BJ (cell line): ENCODE results near the gene GATA2. TPM values are rescaled to one million over a fixed set of nuclear protein-coding genes. Genes with fewer than 3 reads are reported as not detected.

ENCODE experiments used
- CTCF ChIA-PET: fragments of 350-600 bp; formaldehyde crosslinking; extraction: SDS; loops from one replicate; lab custom pipeline; 2021; ENCODE audit warnings: antibody characterized with exemption, inconsistent platforms; lab: Yijun Ruan, JAX
- POLR2A ChIA-PET: fragments of 300-600 bp; sonication (Branson Sonifier 250); formaldehyde crosslinking; extraction: SDS; loops from one replicate; lab custom pipeline; 2021; ENCODE audit warnings: antibody characterized with exemption; lab: Charles Lee
- DNase-seq: peaks from one replicate; pipeline ENCODE4 v3.0.0-alpha.2; 2011; ENCODE audit warnings: low read depth
- H3K27me3 ChIP-seq: 2 replicates; pipeline ENCODE4 v1.6.0; 2011; ENCODE audit warnings: low read length; ENCODE audit not compliant: control insufficient read depth, insufficient read depth
- H3K36me3 ChIP-seq: 2 replicates; pipeline ENCODE4 v1.5.1; 2011; ENCODE audit warnings: low read length; ENCODE audit not compliant: control insufficient read depth, insufficient read depth
- H3K4me3 ChIP-seq: 2 replicates; pipeline ENCODE4 v1.5.1; 2011; ENCODE audit warnings: low read depth, mild to moderate bottlenecking, control low read depth, low read length
- polyA plus RNA-seq: library from polyadenylated mRNA; depleted of rRNA; stranded (reverse); fragments of >200 nt; gene quantifications from 2 replicates; pipeline ENCODE4 v1.2.3, GENCODE V29; 2011
- TF ChIP-seq, protein P1 (sequence below): IDR thresholded peaks from 2 replicates; pipeline ENCODE4 v1.5.1; 2011; ENCODE audit warnings: low read depth, mild to moderate bottlenecking, control low read depth, inconsistent platforms, low read length, moderate library complexity; ENCODE audit not compliant: insufficient read depth

Gene GATA2
- polyA plus RNA-seq, 1 experiment = 13.4 TPM

DNA sequence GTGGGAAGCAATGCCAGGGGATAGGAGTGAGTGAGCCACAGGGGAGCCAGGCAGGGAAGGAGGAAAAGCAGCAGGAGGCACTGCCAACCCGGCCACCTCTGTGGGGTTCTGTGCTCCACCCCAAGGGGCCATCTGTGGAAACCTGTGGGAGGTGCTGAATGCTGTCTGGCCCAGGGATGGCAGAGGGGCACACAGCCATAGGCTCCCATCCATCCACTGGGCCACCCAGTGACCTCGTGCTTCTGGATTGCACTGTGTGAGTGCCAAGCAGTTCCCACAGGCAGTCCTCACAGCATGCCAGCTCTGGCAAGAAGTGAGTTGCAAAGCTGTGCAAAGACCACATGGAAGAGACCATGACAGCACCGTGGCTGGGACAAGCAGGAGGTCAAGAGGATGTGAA, 53.8 kb downstream of the GATA2 start:
- ChIA-PET POLR2A (interaction anchor here (0.6 kb wide), 1 partner anchor 55 kb away, joined by 3 read pairs; no protein-coding TSS in a partner anchor), CTCF (interaction anchor here (0.7 to 4.5 kb wide), 9 partner anchors 9 to 269 kb away, joined by 3 to 23 read pairs (median 3); no protein-coding TSS in a partner anchor)
- Histone ChIP-seq H3K36me3 (no peaks in the 10 kb centered on the region), H3K4me3 (no peak overlapping the region), H3K27me3 (peaks cover 6% of the 10 kb centered on the region)
- peak; percentile 4 for DNase-seq
- TF ChIP-seq, protein P1, sequence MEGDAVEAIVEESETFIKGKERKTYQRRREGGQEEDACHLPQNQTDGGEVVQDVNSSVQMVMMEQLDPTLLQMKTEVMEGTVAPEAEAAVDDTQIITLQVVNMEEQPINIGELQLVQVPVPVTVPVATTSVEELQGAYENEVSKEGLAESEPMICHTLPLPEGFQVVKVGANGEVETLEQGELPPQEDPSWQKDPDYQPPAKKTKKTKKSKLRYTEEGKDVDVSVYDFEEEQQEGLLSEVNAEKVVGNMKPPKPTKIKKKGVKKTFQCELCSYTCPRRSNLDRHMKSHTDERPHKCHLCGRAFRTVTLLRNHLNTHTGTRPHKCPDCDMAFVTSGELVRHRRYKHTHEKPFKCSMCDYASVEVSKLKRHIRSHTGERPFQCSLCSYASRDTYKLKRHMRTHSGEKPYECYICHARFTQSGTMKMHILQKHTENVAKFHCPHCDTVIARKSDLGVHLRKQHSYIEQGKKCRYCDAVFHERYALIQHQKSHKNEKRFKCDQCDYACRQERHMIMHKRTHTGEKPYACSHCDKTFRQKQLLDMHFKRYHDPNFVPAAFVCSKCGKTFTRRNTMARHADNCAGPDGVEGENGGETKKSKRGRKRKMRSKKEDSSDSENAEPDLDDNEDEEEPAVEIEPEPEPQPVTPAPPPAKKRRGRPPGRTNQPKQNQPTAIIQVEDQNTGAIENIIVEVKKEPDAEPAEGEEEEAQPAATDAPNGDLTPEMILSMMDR = no peak

DNA sequence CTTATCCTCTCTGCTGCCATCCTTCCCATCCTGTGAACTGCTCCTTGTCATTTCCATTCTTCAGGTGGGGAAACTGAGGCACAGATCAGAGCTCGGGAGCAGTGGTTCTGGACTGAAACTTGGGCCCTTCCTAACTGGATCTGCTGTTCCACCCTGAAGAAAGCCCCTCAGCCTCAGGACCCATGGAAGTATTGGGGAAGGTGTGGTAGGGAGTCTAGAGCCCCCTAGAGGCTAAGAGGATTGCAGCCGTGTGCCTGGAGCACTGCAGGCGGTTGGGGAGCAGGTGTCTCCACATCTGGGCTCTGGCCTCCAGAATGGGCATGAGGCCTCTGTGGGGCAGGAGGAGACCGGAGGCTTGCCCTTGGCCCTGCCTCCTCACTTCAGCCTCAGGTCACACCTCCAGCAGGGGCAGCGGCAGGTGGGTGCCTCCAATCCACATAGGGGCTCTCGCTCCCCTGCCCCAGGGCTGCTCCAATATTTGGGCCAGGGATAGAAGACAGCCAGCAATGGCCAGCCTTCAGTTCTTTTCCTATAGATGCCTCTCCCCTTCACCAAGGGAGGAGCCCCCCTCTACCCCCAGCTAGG, 54.4 kb downstream of the GATA2 start:
- TF ChIP-seq, protein P1 = peak; percentile 33
- CTCF ChIA-PET = interaction anchor here (0.7 to 4.5 kb wide), 7 partner anchors 10 to 151 kb away, joined by 3 to 23 read pairs (median 3); no protein-coding TSS in a partner anchor
- no peak for DNase-seq
- Histone ChIP-seq H3K27me3 (peaks cover 4% of the 10 kb centered on the region), H3K36me3 (no peaks in the 10 kb centered on the region), H3K4me3 (no peak overlapping the region)
- POLR2A ChIA-PET = no interaction called here

DNA sequence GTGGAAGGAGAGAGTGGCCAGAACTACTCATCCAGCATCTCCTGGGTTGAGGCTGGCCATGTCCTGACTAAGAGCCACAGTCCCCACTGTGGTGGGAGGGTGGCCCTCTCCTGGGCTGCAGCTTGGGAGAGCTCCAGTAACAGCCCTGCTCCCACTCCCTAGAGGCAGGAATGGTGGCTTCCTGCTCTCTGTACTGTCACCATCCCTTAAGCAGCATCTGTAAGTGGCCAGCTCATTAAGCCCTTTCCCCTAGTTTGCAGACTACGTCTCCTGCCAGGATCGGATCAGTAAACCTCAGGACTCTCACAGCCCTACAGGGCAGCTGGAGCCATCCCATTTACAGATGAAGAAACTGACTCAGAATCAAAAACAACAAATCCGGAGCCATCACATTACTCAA, 56.8 kb downstream of the GATA2 start:
- Histone ChIP-seq H3K36me3 (no peaks in the 10 kb centered on the region), H3K27me3 (peaks cover 11% of the 10 kb centered on the region), H3K4me3 (no peak overlapping the region)
- ChIA-PET POLR2A (no interaction called here), CTCF (interaction anchor here (0.6 to 1.2 kb wide), 2 partner anchors 10 to 136 kb away, joined by 3 to 5 read pairs; no protein-coding TSS in a partner anchor)
- DNase-seq = no peak
- TF ChIP-seq, protein P1 = no peak

DNA sequence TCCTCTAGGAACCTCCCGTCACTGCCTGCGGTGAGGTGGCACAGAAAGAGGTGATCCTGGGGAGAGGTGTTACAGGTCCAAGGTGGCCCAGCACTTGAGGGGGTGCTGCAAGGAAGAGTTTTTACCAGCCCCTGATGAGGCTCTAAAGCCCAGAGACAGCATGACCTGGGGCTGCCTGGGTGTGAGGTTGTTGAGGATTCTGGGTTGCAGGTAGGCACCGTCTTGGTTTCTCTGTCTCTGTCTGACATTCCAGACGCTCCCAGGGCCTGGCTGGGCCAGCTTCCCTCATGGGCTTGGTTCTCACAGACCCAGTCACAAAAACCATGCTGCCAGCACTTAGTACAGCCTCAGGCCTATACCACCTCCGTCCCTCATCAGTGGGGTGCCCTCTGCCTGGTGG, 57.4 kb downstream of the GATA2 start:
- ChIA-PET POLR2A (no interaction called here), CTCF (interaction anchor here (1.0 to 1.2 kb wide), 2 partner anchors 10 to 60 kb away, joined by 3 to 5 read pairs; no protein-coding TSS in a partner anchor)
- peaks cover 10% of the 10 kb centered on the region; the same call in 1 of the 2 replicates for H3K27me3 ChIP-seq
- no peak overlapping the region for H3K4me3 ChIP-seq
- DNase-seq = no peak
- TF ChIP-seq, protein P1 = no peak
- H3K36me3 ChIP-seq = no peaks in the 10 kb centered on the region

DNA sequence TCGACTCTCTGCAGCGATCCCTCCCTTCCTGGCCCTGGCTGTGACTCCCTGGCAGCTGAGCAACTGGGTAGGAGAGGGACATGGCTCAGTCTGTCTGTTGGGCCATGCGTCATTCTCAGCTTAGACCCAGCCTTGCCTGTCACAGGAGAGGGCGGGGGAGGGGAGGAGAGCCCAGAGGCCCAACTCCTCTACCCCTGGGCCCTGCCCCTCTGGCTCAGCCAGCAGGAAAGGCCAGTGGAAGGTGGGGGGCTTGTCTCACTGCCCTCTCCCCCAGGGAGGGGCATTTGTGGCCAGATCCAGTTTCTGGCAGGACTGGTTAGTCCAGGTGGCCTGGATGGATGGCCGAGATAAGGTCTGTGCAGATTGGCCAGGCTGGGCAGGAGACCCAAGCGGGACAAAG, 57.9 kb downstream of the GATA2 start:
- Histone ChIP-seq H3K4me3 (no peak overlapping the region), H3K36me3 (no peaks in the 10 kb centered on the region), H3K27me3 (peaks cover 12% of the 10 kb centered on the region; the same call in 1 of the 2 replicates)
- POLR2A ChIA-PET = no interaction called here
- CTCF ChIA-PET = interaction anchor here (0.7 to 1.5 kb wide), 4 partner anchors 9 to 128 kb away, joined by 3 to 5 read pairs (median 4); no protein-coding TSS in a partner anchor
- TF ChIP-seq, protein P1 = no peak
- no peak for DNase-seq
